Effector CD8-positive, alpha-beta T cell (primary cell): ENCODE measurements around the gene MYL11.
"Not testable (repeated sequence)": the region's sequence is repeated elsewhere in the genome, so short reads cannot be mapped to it uniquely, and the experiment has no call there.

ENCODE experiments used
- DNase-seq: peaks from one replicate; lab custom pipeline; 2025; lab: John Stamatoyannopoulos, UW

The MYL11 gene

GRCh38 chr16:30396627-30397026 lies 22.0 kb downstream of the MYL11 start:
- not testable (repeated sequence) for DNase-seq

- DNase-seq = no peak
These were observed 22.5 kb downstream of the MYL11 start for GRCh38 chr16:30397056-30397455.

DNA sequence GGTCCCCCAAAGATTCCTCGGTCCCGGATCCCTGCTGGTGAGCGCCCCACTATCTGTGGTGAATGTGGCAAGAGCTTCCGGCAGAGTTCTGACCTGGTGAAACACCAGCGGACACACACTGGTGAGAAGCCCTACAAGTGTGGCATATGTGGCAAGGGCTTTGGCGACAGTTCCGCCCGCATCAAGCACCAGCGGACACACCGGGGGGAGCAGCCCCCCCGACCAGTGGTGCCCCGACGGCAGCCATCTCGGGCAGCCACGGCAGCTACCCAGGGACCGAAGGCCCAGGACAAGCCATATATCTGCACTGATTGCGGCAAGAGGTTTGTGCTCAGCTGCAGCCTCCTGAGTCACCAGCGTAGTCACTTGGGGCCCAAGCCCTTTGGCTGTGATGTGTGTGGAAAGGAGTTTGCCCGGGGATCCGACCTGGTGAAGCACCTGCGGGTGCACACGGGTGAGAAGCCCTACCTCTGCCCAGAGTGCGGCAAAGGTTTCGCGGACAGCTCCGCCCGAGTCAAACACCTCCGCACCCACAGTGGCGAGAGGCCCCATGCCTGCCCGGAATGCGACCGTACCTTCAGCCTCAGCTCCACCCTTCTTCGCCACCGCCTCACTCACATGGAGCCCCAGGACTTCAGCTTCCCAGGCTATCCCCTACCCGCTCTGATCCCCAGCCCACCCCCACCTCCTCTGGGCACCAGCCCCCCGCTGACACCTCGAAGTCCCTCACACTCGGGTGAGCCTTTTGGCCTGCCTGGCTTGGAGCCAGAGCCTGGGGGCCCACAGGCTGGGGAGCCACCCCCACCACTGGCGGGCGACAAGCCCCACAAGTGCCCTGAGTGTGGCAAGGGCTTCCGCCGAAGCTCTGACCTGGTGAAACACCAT lies 23.4 kb downstream of the MYL11 start:
- no peak for DNase-seq

GRCh38 chr16:30398661-30399434 lies 24.2 kb downstream of the MYL11 start:
- DNase-seq = no peak

- DNase-seq = no peak
These were observed 25.0 kb downstream of the MYL11 start for GRCh38 chr16:30399435-30400186.

DNA sequence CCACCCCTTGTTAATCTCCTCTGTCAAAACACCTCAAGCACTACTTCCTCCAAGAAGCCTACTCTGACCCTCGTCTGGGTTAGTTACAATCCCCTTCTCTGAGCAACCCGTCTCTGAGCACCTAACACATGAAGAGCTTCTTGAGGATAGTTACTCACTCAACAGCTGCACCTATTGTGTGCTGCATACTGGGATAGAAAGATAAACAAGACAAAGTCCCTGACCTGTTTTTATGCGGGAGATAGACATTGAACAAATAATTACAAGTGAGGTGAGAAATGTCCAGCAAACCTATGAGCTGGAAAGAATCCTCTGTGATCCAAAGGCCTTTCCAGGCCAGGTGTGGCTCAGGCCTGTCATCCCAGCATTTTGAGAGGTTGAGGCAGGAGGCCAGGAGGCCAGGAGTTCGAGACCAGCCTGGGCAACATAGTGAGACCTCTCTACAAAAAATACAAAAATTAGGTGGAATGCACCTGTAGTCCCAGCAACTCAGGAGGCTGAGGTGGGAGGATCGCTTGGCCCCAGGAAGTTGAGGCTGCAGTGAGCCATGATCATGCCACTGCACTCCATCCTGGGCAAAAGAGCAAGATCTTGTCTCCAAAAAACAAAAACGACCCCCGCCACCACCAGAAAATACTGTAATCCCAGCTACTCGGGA lies 27.3 kb downstream of the MYL11 start:
- DNase-seq = no peak

GRCh38 chr16:30406795-30407101 lies 32.1 kb downstream of the MYL11 start:
- DNase-seq = no peak

GRCh38 chr16:30407102-30407803 lies 32.7 kb downstream of the MYL11 start, which contains the start of gene ZNF771:
Gene ZNF771 (plus strand): TSS chr16:30407606. CDS start chr16:30408054, 448 bp downstream.
- peak; percentile 80 for DNase-seq

- no peak for DNase-seq
These were observed 33.4 kb downstream of the MYL11 start for GRCh38 chr16:30407804-30408534.

DNA sequence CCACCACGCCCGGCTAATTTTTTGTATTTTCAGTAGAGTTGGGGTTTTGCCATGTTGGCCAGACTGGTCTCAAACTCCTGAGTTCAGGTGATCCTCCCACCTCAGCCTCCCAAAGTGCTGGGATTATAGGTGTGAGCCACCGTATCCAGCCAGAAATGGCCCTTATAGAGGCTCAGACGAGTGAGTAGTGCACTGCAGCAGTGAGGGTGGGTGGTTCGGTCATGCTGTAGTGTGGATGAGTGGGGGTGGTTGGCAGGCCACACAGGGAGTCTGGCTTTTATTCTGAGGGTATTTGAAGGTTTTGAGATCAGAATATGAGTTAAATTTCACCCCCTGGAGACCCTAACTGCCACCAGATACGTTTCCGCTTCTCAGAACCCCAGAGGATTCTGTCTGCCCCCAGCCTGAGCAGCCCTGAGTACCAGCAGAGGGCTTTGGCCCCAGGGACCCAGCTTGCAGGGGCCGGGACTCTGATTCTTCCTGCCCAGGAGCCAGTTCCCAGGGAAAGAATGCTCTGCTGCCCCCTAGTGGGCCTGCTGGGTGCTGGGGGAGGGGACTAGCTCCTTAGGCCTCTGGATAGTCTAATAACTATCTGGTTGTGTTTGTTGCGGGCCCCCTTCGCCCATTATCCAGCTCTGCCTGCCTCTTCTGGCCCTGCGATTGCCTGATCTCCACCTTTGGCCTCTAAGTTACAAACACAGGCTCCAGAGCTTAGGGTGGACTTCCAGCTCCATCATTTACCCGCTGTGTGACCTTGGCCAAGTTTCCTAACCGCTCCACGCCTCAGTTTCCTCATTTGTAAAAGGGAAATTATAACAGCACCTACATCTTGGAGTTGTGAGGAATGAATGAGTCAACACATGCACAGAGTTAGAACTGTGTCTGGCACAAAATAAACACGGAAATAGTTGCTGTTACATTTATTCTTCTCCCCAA lies 34.8 kb downstream of the MYL11 start:
- DNase-seq = peak; percentile 92

DNA sequence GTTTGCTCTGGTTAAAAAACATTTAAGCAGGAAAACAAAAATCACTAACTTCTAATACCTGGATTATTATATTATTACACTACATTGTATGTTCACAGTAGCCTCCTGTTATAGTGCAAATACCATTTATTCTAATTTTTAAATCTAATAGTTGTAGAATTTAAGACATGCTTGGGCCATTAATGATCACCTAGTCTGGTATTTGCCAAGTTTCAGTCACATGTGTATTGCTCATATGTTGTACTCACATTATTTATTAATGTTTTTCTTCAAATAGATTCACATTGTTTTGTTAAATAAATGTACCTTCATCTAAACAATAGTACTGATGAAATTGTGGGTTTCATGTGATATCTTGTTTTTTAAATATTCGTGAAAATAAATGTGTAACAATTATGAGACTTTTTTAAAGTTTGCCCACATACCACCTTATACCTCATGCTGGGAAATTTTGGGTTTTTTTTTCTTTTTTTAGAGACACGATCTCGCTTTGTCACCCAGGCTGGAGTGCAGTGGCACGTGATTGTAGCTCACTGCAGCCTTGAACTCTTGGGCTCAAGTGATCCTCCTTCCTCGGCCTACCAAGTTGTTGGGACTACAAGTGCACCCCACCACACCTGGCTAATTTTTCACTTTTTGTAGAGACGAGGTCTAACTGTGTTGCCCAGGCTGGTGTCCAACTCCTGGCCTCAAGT lies 38.7 kb downstream of the MYL11 start:
- DNase-seq = no peak

DNA sequence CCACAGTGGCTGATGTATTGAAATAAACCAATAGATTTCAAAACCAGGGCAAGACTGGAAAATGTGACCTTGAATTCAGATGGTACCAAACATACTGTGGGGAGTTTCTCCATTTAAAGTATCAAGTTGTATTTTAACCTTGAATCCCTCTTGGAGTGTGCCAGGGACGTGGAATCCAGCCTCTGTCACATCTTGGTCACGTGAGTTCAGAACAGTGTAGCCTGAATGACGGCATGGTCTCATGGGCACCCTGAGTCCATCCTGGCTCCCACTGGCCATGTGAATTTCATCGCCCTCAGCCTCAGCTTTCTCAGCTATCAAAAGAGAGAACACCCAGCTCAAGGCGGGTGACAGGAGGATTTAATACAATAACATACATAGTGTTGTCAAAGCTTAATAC lies 39.6 kb downstream of the MYL11 start:
- DNase-seq = no peak

GRCh38 chr16:30416047-30416603 lies 41.5 kb downstream of the MYL11 start:
- no peak for DNase-seq

- DNase-seq = peak; percentile 20
These were observed 42.3 kb downstream of the MYL11 start for GRCh38 chr16:30416624-30417528.

DNA sequence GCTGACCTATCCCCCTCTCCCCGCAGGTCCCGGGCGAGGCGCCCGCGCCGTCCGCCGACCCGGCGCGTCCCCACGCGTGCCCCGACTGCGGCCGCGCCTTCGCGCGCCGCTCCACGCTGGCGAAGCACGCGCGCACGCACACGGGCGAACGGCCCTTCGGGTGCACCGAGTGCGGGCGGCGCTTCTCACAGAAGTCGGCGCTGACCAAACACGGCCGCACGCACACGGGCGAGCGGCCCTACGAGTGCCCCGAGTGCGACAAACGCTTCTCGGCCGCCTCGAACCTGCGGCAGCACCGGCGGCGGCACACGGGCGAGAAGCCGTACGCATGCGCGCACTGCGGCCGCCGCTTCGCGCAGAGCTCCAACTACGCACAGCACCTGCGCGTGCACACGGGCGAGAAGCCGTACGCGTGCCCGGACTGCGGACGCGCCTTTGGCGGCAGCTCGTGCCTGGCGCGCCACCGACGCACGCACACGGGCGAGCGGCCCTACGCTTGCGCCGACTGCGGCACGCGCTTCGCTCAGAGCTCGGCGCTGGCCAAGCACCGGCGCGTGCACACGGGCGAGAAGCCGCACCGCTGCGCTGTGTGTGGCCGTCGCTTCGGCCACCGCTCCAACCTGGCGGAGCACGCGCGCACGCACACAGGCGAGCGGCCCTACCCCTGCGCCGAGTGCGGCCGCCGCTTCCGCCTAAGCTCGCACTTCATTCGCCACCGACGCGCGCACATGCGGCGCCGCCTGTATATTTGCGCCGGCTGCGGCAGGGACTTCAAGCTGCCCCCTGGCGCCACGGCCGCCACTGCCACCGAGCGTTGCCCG lies 43.1 kb downstream of the MYL11 start:
- DNase-seq = peak; percentile 70
